DND-41 (cell line): ENCODE measurements around the gene HES2.
A peak's percentile ranks its signal among the peaks of the same experiment; 100 is the strongest.
"Not testable (repeated sequence)": the region's sequence is repeated elsewhere in the genome, so short reads cannot be mapped to it uniquely, and the experiment has no call there.

Source experiments
- ATAC-seq: fragments of 200-7000 bp; cut with Tn5 transposase; 3 replicates; pipeline ENCODE4 v1.9.1; 2021; ENCODE audit warnings: low read depth; ENCODE audit not compliant: insufficient read depth
- DNase-seq: peaks from one replicate; pipeline ENCODE4 v3.0.0-alpha.2; 2020
- H2AFZ ChIP-seq: 2 replicates; pipeline ENCODE4 v1.6.0; 2012; ENCODE audit warnings: low read depth, low read length
- H3K27ac ChIP-seq: 2 replicates; pipeline ENCODE4 v1.5.1; 2012; ENCODE audit warnings: low read length, inconsistent platforms
- H3K27me3 ChIP-seq: fragments of 200-600 bp; sonication (generic); 2 replicates; pipeline ENCODE4 v1.6.0; 2012; ENCODE audit warnings: low read length, mild to moderate bottlenecking, inconsistent platforms; ENCODE audit not compliant: insufficient read depth, poor library complexity
- H3K36me3 ChIP-seq: 2 replicates; pipeline ENCODE4 v1.5.1; 2012; ENCODE audit warnings: low read length, inconsistent platforms; ENCODE audit not compliant: insufficient read depth
- H3K4me1 ChIP-seq: 2 replicates; pipeline ENCODE4 v1.5.1; 2012; ENCODE audit warnings: mild to moderate bottlenecking, low read length; ENCODE audit not compliant: insufficient read depth
- H3K4me2 ChIP-seq: 2 replicates; pipeline ENCODE4 v1.6.0; 2012; ENCODE audit warnings: mild to moderate bottlenecking, moderate library complexity, low read length, inconsistent platforms; ENCODE audit not compliant: insufficient read depth
- H3K4me3 ChIP-seq, 2 experiments: fragments of 200-600 bp in 1 of 2; shearing (Covaris generic) in 1 of 2; 2 replicates each; pipeline ENCODE4 v1.5.1; 2012 to 2016; ENCODE audit warnings: inconsistent platforms in 2 of 2, low read length in 2 of 2, mild to moderate bottlenecking in 2 of 2, low read depth in 1 of 2, moderate library complexity in 1 of 2
- H3K79me2 ChIP-seq: 2 replicates; pipeline ENCODE4 v1.6.0; 2012; ENCODE audit warnings: low read length, inconsistent platforms; ENCODE audit not compliant: insufficient read depth
- H3K9ac ChIP-seq: 2 replicates; pipeline ENCODE4 v1.6.0; 2012; ENCODE audit warnings: low read depth, mild to moderate bottlenecking, inconsistent platforms, low read length, moderate library complexity
- H3K9me3 ChIP-seq: 2 replicates; pipeline ENCODE4 v1.5.1; 2012; ENCODE audit warnings: low read length, moderate library complexity, mild to moderate bottlenecking, inconsistent platforms; ENCODE audit not compliant: insufficient read depth, severe bottlenecking
- H4K20me1 ChIP-seq: 2 replicates; pipeline ENCODE4 v1.6.0; 2012; ENCODE audit warnings: low read length; ENCODE audit not compliant: insufficient read depth
- CTCF ChIP-seq: IDR thresholded peaks from 2 replicates; pipeline ENCODE4 v1.5.1; 2012; ENCODE audit warnings: borderline replicate concordance, low read length, moderate library complexity, mild to moderate bottlenecking; ENCODE audit not compliant: poor library complexity, severe bottlenecking; ENCODE audit errors: extremely low read depth
- EZH2 ChIP-seq: IDR thresholded peaks from 3 replicates; pipeline ENCODE4 v1.6.1; 2012; ENCODE audit warnings: borderline replicate concordance, low read depth, mild to moderate bottlenecking, moderate library complexity, low read length, inconsistent platforms; ENCODE audit not compliant: severe bottlenecking

The HES2 gene

GRCh38 chr1:6459850-6460265 is 40.1 kb upstream of the HES2 start:
- Histone ChIP-seq H2AFZ (peak overlapping the region; percentile 79), H3K36me3 (no peaks in the 10 kb centered on the region), H3K9me3 (no peaks in the 10 kb centered on the region), H3K27ac (peak overlapping the region; percentile 69), H4K20me1 (no peaks in the 10 kb centered on the region), H3K27me3 (no peaks in the 10 kb centered on the region), H3K4me3 (peak overlapping the region; percentile 16 to 47; a peak in 3 of 4 replicates), H3K4me1 (peaks cover 19% of the 10 kb centered on the region), H3K9ac (peak overlapping the region; percentile 69), H3K79me2 (no peaks in the 10 kb centered on the region), H3K4me2 (peak overlapping the region; percentile 64)
- TF ChIP-seq EZH2: no peak
- no peak for TF ChIP-seq CTCF
- peak; percentile 73 for DNase-seq
- ATAC-seq: peak; percentile 79

GRCh38 chr1:6456800-6457466 is 37.2 kb upstream of the HES2 start:
- no peak overlapping the region for H3K9ac ChIP-seq
- no peak for ATAC-seq
- H3K27me3 ChIP-seq: no peaks in the 10 kb centered on the region

DNA sequence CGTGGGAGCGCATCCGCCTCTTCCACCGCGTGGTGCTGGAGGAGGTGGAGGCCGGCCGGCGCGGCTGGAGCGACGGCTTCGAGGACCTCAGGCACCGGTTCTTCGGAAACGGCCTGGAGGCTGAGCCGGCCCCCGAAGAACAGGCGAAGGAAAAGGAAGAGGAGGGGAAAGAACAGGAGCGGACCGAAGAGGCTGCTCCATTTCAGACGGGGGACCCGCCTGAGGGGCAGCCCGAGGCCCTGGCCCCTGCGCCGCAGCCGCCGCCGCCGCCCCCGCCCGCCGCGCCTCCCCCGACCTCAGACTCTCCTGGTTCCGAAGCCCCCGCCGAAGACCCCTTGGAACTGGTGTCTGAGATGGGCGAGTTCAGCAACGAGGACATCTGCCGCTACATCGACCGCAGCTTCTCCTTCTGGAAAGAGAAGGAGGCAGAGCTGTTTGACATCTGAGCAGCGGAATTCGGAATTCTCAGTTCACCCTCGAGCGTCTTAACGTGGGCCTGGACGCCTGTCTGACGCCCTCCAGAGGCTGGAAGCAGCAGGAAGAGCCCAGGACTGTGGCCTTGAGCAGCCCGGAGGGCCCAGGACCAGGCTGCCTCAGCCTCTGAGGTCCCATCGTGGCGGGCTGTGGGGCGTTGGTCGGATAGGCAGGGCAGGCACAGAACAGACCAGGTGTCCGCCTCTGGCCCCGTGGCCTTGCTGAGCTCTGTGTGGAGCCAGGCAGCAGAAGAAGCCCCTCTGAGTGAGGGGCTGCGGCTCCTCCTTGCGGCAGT is 36.2 kb upstream of the HES2 start:
- H3K4me3 ChIP-seq, H3K27ac ChIP-seq, H3K27me3 ChIP-seq, H3K36me3 ChIP-seq, H4K20me1 ChIP-seq, H2AFZ ChIP-seq, ATAC-seq, DNase-seq, H3K9ac ChIP-seq, H3K4me2 ChIP-seq, H3K79me2 ChIP-seq, H3K9me3 ChIP-seq: not testable (repeated sequence)
- H3K4me1 ChIP-seq: peaks cover 15% of the 10 kb centered on the region

More at GRCh38 chr1:6456800-6457466, 37.2 kb upstream of the HES2 start:
- Histone ChIP-seq H3K4me1 (peaks cover 19% of the 10 kb centered on the region), H3K4me3 (no peak overlapping the region), H3K36me3 (no peaks in the 10 kb centered on the region), H2AFZ (no peak overlapping the region), H4K20me1 (no peaks in the 10 kb centered on the region), H3K9me3 (no peaks in the 10 kb centered on the region), H3K4me2 (no peak overlapping the region), H3K27ac (no peak overlapping the region), H3K79me2 (no peaks in the 10 kb centered on the region)
- TF ChIP-seq EZH2: no peak
- TF ChIP-seq CTCF: no peak
- DNase-seq: no peak
